IMR-90 (cell line): Measurements from ENCODE around the gene SERPING1. TPM values are rescaled to one million over a fixed set of nuclear protein-coding genes. Genes with fewer than 3 reads are reported as not detected.

ENCODE experiments used
- ATAC-seq: fragments of 200-7000 bp; cut with Tn5 transposase; 2 replicates; pipeline ENCODE4 v1.9.1; 2020; ENCODE audit warnings: low read depth, mild to moderate bottlenecking, moderate library complexity
- BruUV-seq: library from RNA; stranded (reverse); fragments of 400-500 nt; replicated peaks from 2 replicates; lab custom pipeline; 2021; lab: Mats Ljungman, UMichigan
- CTCF ChIA-PET: fragments of 300-600 bp; formaldehyde crosslinking; extraction: SDS; loops from one replicate; lab custom pipeline; 2021; ENCODE audit warnings: antibody characterized with exemption; lab: Yijun Ruan, JAX
- POLR2A ChIA-PET: fragments of 300-600 bp; sonication (Branson Sonifier 250); formaldehyde crosslinking; loops from one replicate; lab custom pipeline; 2022; ENCODE audit warnings: antibody characterized with exemption; ENCODE audit not compliant: unreplicated experiment; lab: Charles Lee
- DNase-seq: peaks from one replicate; pipeline ENCODE4 v3.0.0; 2013
- H2AFZ ChIP-seq: replicated peaks from 2 replicates; pipeline ENCODE3; 2013; ENCODE audit warnings: low read length, mild to moderate bottlenecking; ENCODE audit not compliant: poor library complexity
- H2AK5ac ChIP-seq: 2 replicates; pipeline ENCODE4 v1.6.1; 2013; ENCODE audit warnings: low read depth, low read length, inconsistent platforms
- H2AK9ac ChIP-seq: replicated peaks from 2 replicates; pipeline ENCODE3; 2013; ENCODE audit warnings: mild to moderate bottlenecking, low read depth, low read length, moderate library complexity; ENCODE audit not compliant: poor library complexity
- H2BK120ac ChIP-seq: 2 replicates; pipeline ENCODE4 v1.6.1; 2013; ENCODE audit warnings: low read depth, low read length, inconsistent platforms
- H2BK15ac ChIP-seq: 3 replicates; pipeline ENCODE4 v1.6.1; 2013; ENCODE audit warnings: low read depth, low read length, inconsistent platforms
- H2BK20ac ChIP-seq: 2 replicates; pipeline ENCODE4 v1.6.1; 2013; ENCODE audit warnings: low read depth, mild to moderate bottlenecking, inconsistent platforms, low read length, moderate library complexity
- H2BK5ac ChIP-seq: 2 replicates; pipeline ENCODE4 v1.6.1; 2013; ENCODE audit warnings: mild to moderate bottlenecking, low read depth, low read length, inconsistent platforms; ENCODE audit not compliant: poor library complexity, severe bottlenecking
- H3K14ac ChIP-seq: replicated peaks from 2 replicates; pipeline ENCODE4 v1.6.1; 2013; ENCODE audit warnings: low read depth, low read length, inconsistent platforms
- H3K18ac ChIP-seq: 2 replicates; pipeline ENCODE4 v1.6.1; 2013; ENCODE audit warnings: low read depth, low read length, control low read depth
- H3K23ac ChIP-seq: 2 replicates; pipeline ENCODE4 v1.6.1; 2013; ENCODE audit warnings: low read depth, low read length, inconsistent platforms
- H3K27ac ChIP-seq: 2 replicates; pipeline ENCODE4 v1.5.1; 2013; ENCODE audit warnings: mild to moderate bottlenecking, control low read depth, low read length; ENCODE audit not compliant: insufficient read depth
- H3K27me3 ChIP-seq: 2 replicates; pipeline ENCODE4 v1.6.1; 2013; ENCODE audit warnings: low read length; ENCODE audit not compliant: control insufficient read depth, insufficient read depth
- H3K36me3 ChIP-seq: 2 replicates; pipeline ENCODE4 v1.6.1; 2013; ENCODE audit warnings: low read length, mixed read lengths; ENCODE audit not compliant: control insufficient read depth, insufficient read depth
- H3K4ac ChIP-seq: 2 replicates; pipeline ENCODE4 v1.6.1; 2013; ENCODE audit warnings: low read depth, low read length, inconsistent platforms
- H3K4me1 ChIP-seq: 2 replicates; pipeline ENCODE4 v1.6.1; 2013; ENCODE audit warnings: low read length, mixed read lengths; ENCODE audit not compliant: control insufficient read depth, insufficient read depth
- H3K4me2 ChIP-seq: 2 replicates; pipeline ENCODE4 v1.6.1; 2013; ENCODE audit warnings: low read depth, mild to moderate bottlenecking, control low read depth, low read length, moderate library complexity
- H3K4me3 ChIP-seq: 2 replicates; pipeline ENCODE4 v1.5.1; 2013; ENCODE audit warnings: low read depth, mild to moderate bottlenecking, control low read depth, low read length, moderate library complexity; ENCODE audit not compliant: insufficient read depth
- H3K56ac ChIP-seq: 2 replicates; pipeline ENCODE4 v1.6.1; 2013; ENCODE audit warnings: low read length, inconsistent platforms; ENCODE audit not compliant: insufficient read depth; ENCODE audit errors: extremely low read depth
- H3K79me1 ChIP-seq, 2 experiments: 2 replicates each; pipeline ENCODE4 v1.6.1; 2013; ENCODE audit warnings: low read length in 2 of 2, inconsistent platforms in 1 of 2, low read depth in 1 of 2
- H3K9ac ChIP-seq: 2 replicates; pipeline ENCODE4 v1.6.1; 2013; ENCODE audit warnings: low read depth, low read length, control low read depth
- H3K9me1 ChIP-seq: 2 replicates; pipeline ENCODE4 v1.6.1; 2013; ENCODE audit warnings: low read length, inconsistent platforms; ENCODE audit not compliant: insufficient read depth
- H3K9me3 ChIP-seq: 2 replicates; pipeline ENCODE4 v1.6.1; 2013; ENCODE audit warnings: low read length; ENCODE audit not compliant: control insufficient read depth, insufficient read depth
- H4K20me1 ChIP-seq: 2 replicates; pipeline ENCODE4 v1.6.1; 2013; ENCODE audit warnings: low read length, inconsistent platforms; ENCODE audit not compliant: insufficient read depth
- H4K5ac ChIP-seq: 2 replicates; pipeline ENCODE4 v1.6.1; 2013; ENCODE audit warnings: mild to moderate bottlenecking, low read depth, low read length, control low read depth
- H4K8ac ChIP-seq, 2 experiments: 2 replicates each; pipeline ENCODE4 v1.6.1; 2013; ENCODE audit warnings: low read depth in 2 of 2, low read length in 2 of 2, control low read depth in 1 of 2, inconsistent platforms in 1 of 2
- H4K91ac ChIP-seq: 2 replicates; pipeline ENCODE4 v1.6.1; 2013; ENCODE audit warnings: low read depth, low read length, inconsistent platforms; ENCODE audit not compliant: insufficient read depth
- CHD1 ChIP-seq: IDR thresholded peaks from 2 replicates; pipeline ENCODE4 v1.6.1; 2012; ENCODE audit warnings: low read depth, low read length, improper control_type of control experiment
- MAZ ChIP-seq: IDR thresholded peaks from 2 replicates; pipeline ENCODE4 v1.6.1; 2012; ENCODE audit warnings: low read depth, mild to moderate bottlenecking, low read length, improper control_type of control experiment, moderate library complexity, borderline replicate concordance
- SMC3 ChIP-seq: fragments of 150-350 bp; IDR thresholded peaks from 2 replicates; pipeline ENCODE4 v1.6.1; 2016; ENCODE audit warnings: low read depth, mild to moderate bottlenecking, antibody characterized with exemption, low read length, moderate library complexity
- WGBS, 2 experiments: methylation state at CpG; one replicate each; pipeline versions ENCODE4 v1.1.5 to v1.1.7; 2013; ENCODE audit warnings: missing lambda C conversion rate in 2 of 2; ENCODE audit not compliant: insufficient read length in 1 of 2; ENCODE audit errors: extremely low coverage in 2 of 2; 5-methylcytosine and 5-hydroxymethylcytosine counted together
- dilution Hi-C: fragments of 300-500 bp; cut with HindIII; formaldehyde crosslinking; loops from one replicate; pipeline ENCODE4 v1.14.3; 2018; ENCODE audit warnings: low sequenced_read_pairs; ENCODE audit not compliant: unreplicated experiment
- in situ Hi-C: fragments of 300-500 bp; cut with MboI; formaldehyde crosslinking; loops from 3 replicates; pipeline ENCODE4 v1.14.3; 2019; ENCODE audit warnings: low sequenced_read_pairs, inconsistent platforms, mixed read lengths
- intact Hi-C: fragments of 100-400 bp; cut with micrococcal nuclease; formaldehyde crosslinking; loops from 2 replicates; pipeline ENCODE4 v1.10.0; 2022
- polyA plus RNA-seq, 3 experiments: library from polyadenylated mRNA; depleted of rRNA; stranded (reverse); fragments of >200 nt; gene quantifications; 2 replicates each; pipeline ENCODE4 v1.2.3, GENCODE V29; 2012; ENCODE audit warnings: low replicate concordance in 1 of 3
- total RNA-seq: library from RNA; depleted of rRNA; stranded (reverse); fragments of >200 nt; gene quantifications from 2 replicates; pipeline ENCODE4 v1.2.3, GENCODE V29; 2012
- TF ChIP-seq, protein P1 (sequence below): fragments of 150-350 bp; IDR thresholded peaks from 2 replicates; pipeline ENCODE4 v1.6.1; 2016; ENCODE audit warnings: low read depth, mild to moderate bottlenecking, low read length, moderate library complexity, borderline replicate concordance

Gene SERPING1
- total and polyA plus RNA-seq, 2 of the 4 experiments (the other 2 are of a cell fraction) = 2.0 to 30.7 TPM

DNA sequence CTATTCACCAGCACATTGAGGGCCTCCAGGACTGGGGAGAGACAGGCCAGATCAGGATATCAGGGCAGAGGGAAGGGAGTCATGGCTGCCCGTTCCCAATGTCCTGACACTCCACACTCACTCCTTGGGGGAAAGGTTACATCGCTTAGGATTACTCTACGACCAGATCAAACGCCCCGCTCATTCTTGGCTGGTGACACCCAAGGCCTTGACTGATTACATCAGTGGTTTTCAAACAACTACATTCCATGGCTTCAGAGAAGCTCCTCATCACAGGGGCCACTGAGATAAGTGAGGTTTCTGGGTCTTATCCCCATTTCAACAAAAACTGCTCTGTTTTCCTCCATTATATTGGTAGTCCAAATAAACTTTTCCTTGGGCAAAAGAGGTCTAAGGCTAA, 45.0 kb upstream of the SERPING1 start:
- Histone ChIP-seq H3K79me1 (no peaks in the 10 kb centered on the region), H2AK5ac (no peak overlapping the region), H3K9ac (no peak overlapping the region), H3K4me2 (no peak overlapping the region), H3K18ac (no peak overlapping the region), H2BK20ac (no peak overlapping the region), H3K36me3 (peaks cover 54% of the 10 kb centered on the region), H3K27me3 (no peaks in the 10 kb centered on the region), H4K8ac (no peak overlapping the region), H3K4me1 (no peaks in the 10 kb centered on the region), H2BK5ac (no peak overlapping the region), H3K4me3 (no peak overlapping the region), H3K9me3 (no peaks in the 10 kb centered on the region), H3K23ac (no peak overlapping the region), H2AK9ac (no peak overlapping the region), H3K14ac (no peak overlapping the region), H4K20me1 (no peaks in the 10 kb centered on the region), H3K9me1 (no peaks in the 10 kb centered on the region), H2BK120ac (no peak overlapping the region), H4K5ac (no peak overlapping the region), H2BK15ac (no peak overlapping the region), H3K27ac (no peak overlapping the region), H3K4ac (no peak overlapping the region), H4K91ac (no peak overlapping the region), H3K56ac (no peak overlapping the region), H2AFZ (no peak overlapping the region)
- ATAC-seq = no peak
- POLR2A ChIA-PET = no interaction called here
- TF ChIP-seq SMC3 (no peak), MAZ (no peak), CHD1 (no peak)
- TF ChIP-seq, protein P1, sequence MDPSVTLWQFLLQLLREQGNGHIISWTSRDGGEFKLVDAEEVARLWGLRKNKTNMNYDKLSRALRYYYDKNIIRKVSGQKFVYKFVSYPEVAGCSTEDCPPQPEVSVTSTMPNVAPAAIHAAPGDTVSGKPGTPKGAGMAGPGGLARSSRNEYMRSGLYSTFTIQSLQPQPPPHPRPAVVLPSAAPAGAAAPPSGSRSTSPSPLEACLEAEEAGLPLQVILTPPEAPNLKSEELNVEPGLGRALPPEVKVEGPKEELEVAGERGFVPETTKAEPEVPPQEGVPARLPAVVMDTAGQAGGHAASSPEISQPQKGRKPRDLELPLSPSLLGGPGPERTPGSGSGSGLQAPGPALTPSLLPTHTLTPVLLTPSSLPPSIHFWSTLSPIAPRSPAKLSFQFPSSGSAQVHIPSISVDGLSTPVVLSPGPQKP = no peak
- CTCF ChIA-PET = no interaction called here
- intact Hi-C loops (no loop called here), dilution Hi-C loops (no loop called here), in situ Hi-C loops (no loop called here)
- no peak for DNase-seq
- no CpG with 5 or more reads among the region's 5 CpGs for WGBS, 2 experiments
- BruUV-seq = no TSS peak
